ENCODE results near the gene EXOC2. TPM values are rescaled to one million over a fixed set of nuclear protein-coding genes. Genes with fewer than 3 reads are reported as not detected.

EXOC2 gene
- total RNA-seq, 1 experiment from 2014 or later, result 24.5 TPM

DNA sequence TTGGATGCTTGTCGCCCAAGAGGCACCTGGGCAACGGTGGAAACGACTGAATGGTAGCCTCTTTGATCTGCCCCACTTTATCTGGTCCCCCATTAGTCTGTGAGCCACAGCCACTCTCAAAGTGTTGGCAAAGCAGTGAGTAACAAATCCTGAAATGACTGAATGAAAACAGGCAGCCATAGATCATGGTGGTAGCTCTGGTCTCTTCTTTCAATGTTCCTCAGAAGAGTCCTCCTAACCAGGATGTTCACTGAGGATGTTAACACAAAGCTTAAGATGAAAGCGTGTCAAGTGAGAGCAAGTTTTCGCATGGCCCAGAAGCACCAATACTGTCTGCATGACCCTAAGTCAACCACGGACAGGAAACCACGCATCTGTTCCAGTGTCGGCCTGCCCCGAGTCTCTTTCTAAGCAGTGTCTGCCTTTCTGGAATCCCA, 194.1 kb downstream of the EXOC2 start:
- ChIA-PET POLR2A (no interaction called here), RAD21 (ENCODE audit: low non-redundant PET in 1 of 2, low total read pairs in 2 of 2, uncharacterized antibody in 2 of 2, unreplicated experiment in 2 of 2) (no interaction called here), CTCF (no interaction called here)
- Histone ChIP-seq H3K9me3 (ENCODE audit: control insufficient read depth in 1 of 2, insufficient read depth in 1 of 2, low read depth in 1 of 2, low read length in 2 of 2) (no peaks in the 10 kb centered on the region), H4K20me1 (ENCODE audit: insufficient read depth) (no peaks in the 10 kb centered on the region), H3K79me2 (ENCODE audit: insufficient read depth, low read length) (no peaks in the 10 kb centered on the region), H3K4me1 (ENCODE audit: control insufficient read depth in 1 of 2, insufficient read depth in 2 of 2, low read length in 2 of 2) (no peaks in the 10 kb centered on the region), H3K4me2 (ENCODE audit: low read length) (no peak overlapping the region), H2AFZ (ENCODE audit: low read depth, low read length, poor library complexity, severe bottlenecking) (no peak overlapping the region), H3K9ac (ENCODE audit: low read length) (no peak overlapping the region), H3K9me2 (ENCODE audit: insufficient read depth) (no peaks in the 10 kb centered on the region), H3K36me3 (ENCODE audit: control insufficient read depth in 1 of 2, insufficient read depth in 2 of 2, low read length in 2 of 2) (0 out of 4 replicates have a peak, but pooled peaks cover 0 to 5% of the 10 kb centered on the region in 2 experiments), H3K4me3 (replicated peaks in 1 of 2; ENCODE audit: low read depth in 1 of 2, low read length in 2 of 2) (no peak overlapping the region), H3K27ac (ENCODE audit: low read depth, low read length) (no peak overlapping the region), H3K27me3 (ENCODE audit: insufficient read depth, low read length) (no peaks in the 10 kb centered on the region)
- no TSS peak for BruUV-seq (replicated peaks)
- intact Hi-C loops (cut with micrococcal nuclease), result no loop called here
- DNase-seq (ENCODE audit: low read depth, low spot score) (no peak), ATAC-seq (no peak)
- TF ChIP-seq CEBPB (IDR thresholded peaks at IDR 0.05; ENCODE audit: low read depth) (no peak), POLR2A (IDR thresholded peaks at IDR 0.05; ENCODE audit: borderline replicate concordance, extremely low read depth, insufficient read depth, insufficient read length) (no peak), FOSL1 (IDR thresholded peaks at IDR 0.05; ENCODE audit: low read depth) (no peak)
- TF ChIP-seq, protein P1, sequence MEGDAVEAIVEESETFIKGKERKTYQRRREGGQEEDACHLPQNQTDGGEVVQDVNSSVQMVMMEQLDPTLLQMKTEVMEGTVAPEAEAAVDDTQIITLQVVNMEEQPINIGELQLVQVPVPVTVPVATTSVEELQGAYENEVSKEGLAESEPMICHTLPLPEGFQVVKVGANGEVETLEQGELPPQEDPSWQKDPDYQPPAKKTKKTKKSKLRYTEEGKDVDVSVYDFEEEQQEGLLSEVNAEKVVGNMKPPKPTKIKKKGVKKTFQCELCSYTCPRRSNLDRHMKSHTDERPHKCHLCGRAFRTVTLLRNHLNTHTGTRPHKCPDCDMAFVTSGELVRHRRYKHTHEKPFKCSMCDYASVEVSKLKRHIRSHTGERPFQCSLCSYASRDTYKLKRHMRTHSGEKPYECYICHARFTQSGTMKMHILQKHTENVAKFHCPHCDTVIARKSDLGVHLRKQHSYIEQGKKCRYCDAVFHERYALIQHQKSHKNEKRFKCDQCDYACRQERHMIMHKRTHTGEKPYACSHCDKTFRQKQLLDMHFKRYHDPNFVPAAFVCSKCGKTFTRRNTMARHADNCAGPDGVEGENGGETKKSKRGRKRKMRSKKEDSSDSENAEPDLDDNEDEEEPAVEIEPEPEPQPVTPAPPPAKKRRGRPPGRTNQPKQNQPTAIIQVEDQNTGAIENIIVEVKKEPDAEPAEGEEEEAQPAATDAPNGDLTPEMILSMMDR (IDR thresholded peaks at IDR 0.05 in 2 of 3, conservative IDR thresholded peaks at IDR 0.05 in 1 of 3; ENCODE audit: borderline replicate concordance in 1 of 3, insufficient read depth in 1 of 3, low read depth in 2 of 3, low read length in 2 of 3), result no peak

GRCh38 chr6:497258-497657, 195.7 kb downstream of the EXOC2 start:
- Histone ChIP-seq H3K9ac (ENCODE audit: low read length) (no peak overlapping the region), H3K4me3 (replicated peaks in 1 of 2; ENCODE audit: low read depth in 1 of 2, low read length in 2 of 2) (no peak overlapping the region), H3K27me3 (ENCODE audit: insufficient read depth, low read length) (no peaks in the 10 kb centered on the region), H2AFZ (ENCODE audit: low read depth, low read length, poor library complexity, severe bottlenecking) (no peak overlapping the region), H3K4me2 (ENCODE audit: low read length) (no peak overlapping the region), H3K27ac (ENCODE audit: low read depth, low read length) (no peak overlapping the region), H3K9me3 (ENCODE audit: control insufficient read depth in 1 of 2, insufficient read depth in 1 of 2, low read depth in 1 of 2, low read length in 2 of 2) (no peaks in the 10 kb centered on the region), H3K36me3 (ENCODE audit: control insufficient read depth in 1 of 2, insufficient read depth in 2 of 2, low read length in 2 of 2) (0 out of 4 replicates have a peak, but pooled peaks cover 0 to 5% of the 10 kb centered on the region in 2 experiments), H4K20me1 (ENCODE audit: insufficient read depth) (no peaks in the 10 kb centered on the region), H3K4me1 (ENCODE audit: control insufficient read depth in 1 of 2, insufficient read depth in 2 of 2, low read length in 2 of 2) (no peaks in the 10 kb centered on the region), H3K9me2 (ENCODE audit: insufficient read depth) (no peaks in the 10 kb centered on the region), H3K79me2 (ENCODE audit: insufficient read depth, low read length) (no peaks in the 10 kb centered on the region)
- ATAC-seq, result no peak
- POLR2A ChIA-PET, result no interaction called here
- intact Hi-C loops (cut with micrococcal nuclease), result no loop called here
- RAD21 ChIA-PET (ENCODE audit: low non-redundant PET in 1 of 2, low total read pairs in 2 of 2, uncharacterized antibody in 2 of 2, unreplicated experiment in 2 of 2), result no interaction called here
- no peak for DNase-seq (ENCODE audit: low read depth, low spot score)
- BruUV-seq (replicated peaks), result no TSS peak
- CTCF ChIA-PET, result no interaction called here
- no peak for TF ChIP-seq FOSL1 (IDR thresholded peaks at IDR 0.05; ENCODE audit: low read depth)
- TF ChIP-seq RAD21 (IDR thresholded peaks at IDR 0.05; ENCODE audit: low read depth), result no peak
- TF ChIP-seq EZH2 (IDR thresholded peaks at IDR 0.05), result no peak
- TF ChIP-seq, protein P1 (IDR thresholded peaks at IDR 0.05 in 2 of 3, conservative IDR thresholded peaks at IDR 0.05 in 1 of 3; ENCODE audit: borderline replicate concordance in 1 of 3, insufficient read depth in 1 of 3, low read depth in 2 of 3, low read length in 2 of 3), result no peak
- no peak for TF ChIP-seq SP1 (IDR thresholded peaks at IDR 0.05; ENCODE audit: low read depth)
- no peak for TF ChIP-seq POLR2A (IDR thresholded peaks at IDR 0.05; ENCODE audit: borderline replicate concordance, extremely low read depth, insufficient read depth, insufficient read length)
- no peak for TF ChIP-seq CEBPB (IDR thresholded peaks at IDR 0.05; ENCODE audit: low read depth)
- no peak for TF ChIP-seq EZH2phosphoT487 (IDR thresholded peaks at IDR 0.05; ENCODE audit: borderline replicate concordance)
- TF ChIP-seq TCF7L2 (IDR thresholded peaks at IDR 0.05; ENCODE audit: borderline replicate concordance, extremely low read depth, insufficient read depth, insufficient read length), result no peak
- no peak for TF ChIP-seq ZFX (IDR thresholded peaks at IDR 0.05)
- no peak for TF ChIP-seq CBX3 (IDR thresholded peaks at IDR 0.05; ENCODE audit: low read depth)
- TF ChIP-seq REST (IDR thresholded peaks at IDR 0.05; ENCODE audit: low read depth), result no peak

Measured in HCT116 (cell line).